DMS153 treated with DMSO at 0.1 percent for 48 hours (cell line): ENCODE data around the gene UTP14A.
"Not testable (repeated sequence)": the region's sequence is repeated elsewhere in the genome, so short reads cannot be mapped to it uniquely, and the experiment has no call there.

Experiments used
- DNase-seq: peaks from one replicate; lab custom pipeline; 2025; ENCODE audit not compliant: unreplicated experiment; lab: John Stamatoyannopoulos, UW

UTP14A gene, protein sequence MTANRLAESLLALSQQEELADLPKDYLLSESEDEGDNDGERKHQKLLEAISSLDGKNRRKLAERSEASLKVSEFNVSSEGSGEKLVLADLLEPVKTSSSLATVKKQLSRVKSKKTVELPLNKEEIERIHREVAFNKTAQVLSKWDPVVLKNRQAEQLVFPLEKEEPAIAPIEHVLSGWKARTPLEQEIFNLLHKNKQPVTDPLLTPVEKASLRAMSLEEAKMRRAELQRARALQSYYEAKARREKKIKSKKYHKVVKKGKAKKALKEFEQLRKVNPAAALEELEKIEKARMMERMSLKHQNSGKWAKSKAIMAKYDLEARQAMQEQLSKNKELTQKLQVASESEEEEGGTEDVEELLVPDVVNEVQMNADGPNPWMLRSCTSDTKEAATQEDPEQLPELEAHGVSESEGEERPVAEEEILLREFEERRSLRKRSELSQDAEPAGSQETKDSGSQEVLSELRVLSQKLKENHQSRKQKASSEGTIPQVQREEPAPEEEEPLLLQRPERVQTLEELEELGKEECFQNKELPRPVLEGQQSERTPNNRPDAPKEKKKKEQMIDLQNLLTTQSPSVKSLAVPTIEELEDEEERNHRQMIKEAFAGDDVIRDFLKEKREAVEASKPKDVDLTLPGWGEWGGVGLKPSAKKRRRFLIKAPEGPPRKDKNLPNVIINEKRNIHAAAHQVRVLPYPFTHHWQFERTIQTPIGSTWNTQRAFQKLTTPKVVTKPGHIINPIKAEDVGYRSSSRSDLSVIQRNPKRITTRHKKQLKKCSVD

DNA sequence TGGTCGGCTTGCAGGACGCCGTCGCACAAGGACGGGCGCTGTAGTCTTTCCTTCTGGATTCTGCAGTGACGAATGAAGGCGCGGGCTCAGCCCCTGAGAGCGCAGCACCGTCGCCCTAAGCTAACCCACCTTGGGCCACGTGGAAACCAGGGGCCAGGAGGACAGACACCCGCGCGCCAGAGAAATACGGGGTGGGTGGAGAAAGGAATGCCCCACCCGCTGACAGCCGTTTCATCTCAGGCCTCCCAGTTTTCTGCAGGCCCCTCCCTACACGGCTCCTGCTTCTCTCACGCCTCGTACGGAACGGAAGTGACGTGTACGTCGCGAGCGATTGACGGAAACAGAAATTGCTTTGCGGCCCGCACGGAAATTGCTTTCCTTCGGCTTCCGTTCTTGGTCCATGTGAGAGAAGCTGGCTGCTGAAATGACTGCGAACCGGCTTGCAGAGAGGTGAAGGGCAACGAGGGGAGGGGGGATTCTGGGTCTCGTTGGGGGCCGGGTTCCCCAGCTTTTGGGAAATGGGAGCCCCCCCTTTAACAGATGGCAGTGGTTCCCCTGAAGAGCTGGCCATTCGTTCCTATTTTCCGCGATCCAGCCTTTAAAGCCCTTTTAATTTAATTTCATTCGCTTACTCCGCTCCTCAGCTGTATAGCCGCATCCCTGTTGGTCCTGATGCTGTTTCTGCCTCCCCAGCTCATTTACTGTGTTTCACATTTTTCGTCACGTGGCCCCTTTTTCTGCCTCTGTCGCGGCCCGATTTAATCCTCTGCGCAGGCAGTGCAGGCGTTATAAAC, at the start of gene UTP14A:
TSS of gene UTP14A (plus strand) at position 378 of the 794 bp plus-strand sequence. CDS start at position 425, 47 bp downstream.
- peak; percentile 84 for DNase-seq

DNA sequence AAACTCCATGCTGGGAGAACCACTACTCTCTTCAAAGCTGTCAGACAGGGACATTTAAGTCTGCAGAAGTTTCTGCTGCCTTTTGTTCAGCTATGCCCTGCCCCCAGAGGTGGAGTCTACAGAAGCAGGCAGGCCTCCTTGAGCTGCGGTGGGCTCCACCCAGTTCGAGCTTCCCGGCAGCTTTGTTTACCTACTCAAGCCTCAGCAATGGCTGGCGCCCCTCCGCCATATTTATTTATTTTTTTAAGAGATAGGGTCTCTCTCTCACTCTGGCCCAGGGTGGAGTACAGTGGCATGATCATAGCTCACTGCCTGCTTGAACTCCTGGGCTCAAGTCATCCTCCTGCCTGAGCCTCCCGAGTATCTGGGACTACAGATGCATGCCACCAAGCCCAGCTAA, 46.8 kb upstream of the UTP14A start:
- not testable (repeated sequence) for DNase-seq

DNA sequence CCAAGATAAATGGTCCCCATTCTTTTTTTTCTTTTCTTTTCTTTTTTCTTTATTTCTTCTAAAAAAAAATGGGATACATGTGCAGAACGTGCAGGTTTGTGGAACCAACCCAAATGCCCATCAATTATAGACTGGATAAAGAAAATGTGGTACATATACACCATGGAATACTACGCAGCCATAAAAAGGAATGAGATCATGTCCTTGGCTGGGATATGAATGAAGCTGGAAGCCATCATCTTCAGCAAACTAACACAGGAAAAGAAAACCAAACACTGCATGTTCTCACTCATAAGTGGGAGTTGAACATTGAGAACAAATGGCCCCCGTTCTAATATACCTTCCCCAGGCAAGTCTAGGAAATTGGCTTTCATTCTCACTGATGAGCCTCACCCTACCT, 39.6 kb upstream of the UTP14A start:
- not testable (repeated sequence) for DNase-seq

DNA sequence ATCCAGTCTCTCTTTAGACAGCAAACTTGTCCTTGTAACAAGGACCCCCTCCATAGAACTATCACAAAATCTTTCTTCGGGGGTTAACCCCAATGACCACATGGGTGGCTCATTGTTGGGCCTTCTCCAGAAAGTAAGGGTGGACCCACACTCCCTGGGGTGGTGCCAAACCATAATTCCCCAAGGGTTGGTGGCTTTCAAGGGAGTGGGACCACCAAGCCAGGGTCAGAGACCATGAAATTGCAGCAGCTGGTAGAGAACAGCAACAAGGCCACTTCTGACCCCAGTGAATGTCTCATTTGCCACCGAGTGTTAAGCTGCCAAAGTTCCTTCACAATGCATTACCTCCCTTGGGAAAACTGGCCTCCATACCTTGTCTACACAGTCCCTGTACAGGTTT, 33.4 kb upstream of the UTP14A start:
- no peak for DNase-seq

DNA sequence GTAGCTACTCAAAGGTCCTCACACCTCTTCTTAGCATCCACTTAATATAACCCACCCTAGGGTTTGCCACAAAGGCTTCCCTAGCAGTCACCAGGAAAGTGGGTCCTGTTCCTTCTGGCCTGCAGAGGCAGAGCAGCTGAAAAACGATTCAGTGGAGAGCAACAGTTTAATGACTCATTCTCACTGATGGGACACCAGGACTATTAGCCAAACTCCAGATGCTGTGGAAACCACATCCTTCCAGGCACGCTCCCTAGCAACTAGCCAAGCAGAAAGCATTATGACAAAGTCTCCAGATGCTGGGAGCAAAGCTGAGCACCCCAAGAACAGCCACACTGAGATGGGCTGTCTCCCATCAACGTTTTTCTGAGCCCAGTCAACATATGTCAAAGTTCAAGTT, 30.3 kb upstream of the UTP14A start:
- no peak for DNase-seq

DNA sequence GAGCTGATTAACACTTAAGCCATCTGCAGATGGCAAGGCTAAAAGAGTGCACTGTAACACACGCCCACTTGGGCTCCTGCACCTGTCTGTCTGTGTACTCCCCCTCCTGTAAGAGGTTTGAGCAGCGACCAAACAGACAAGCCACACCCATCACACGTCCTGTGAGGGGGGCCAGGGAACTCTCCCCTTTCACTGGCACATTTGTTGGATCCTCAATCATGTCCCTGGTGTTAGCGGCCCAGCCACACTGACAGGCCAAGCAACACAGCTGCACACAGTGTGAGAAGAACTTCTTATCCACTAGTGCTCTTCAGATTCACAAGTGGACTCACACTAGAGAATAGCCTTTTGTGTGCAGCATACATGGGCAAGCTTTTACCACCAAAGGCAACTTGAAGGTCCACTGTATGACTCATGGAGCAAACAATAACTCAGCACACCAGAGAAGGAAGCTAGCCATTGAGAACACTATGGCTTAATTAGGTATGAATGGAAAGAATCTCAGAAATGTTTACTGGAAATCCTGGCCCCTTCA, 29.1 kb upstream of the UTP14A start:
- peak; percentile 95 for DNase-seq

DNA sequence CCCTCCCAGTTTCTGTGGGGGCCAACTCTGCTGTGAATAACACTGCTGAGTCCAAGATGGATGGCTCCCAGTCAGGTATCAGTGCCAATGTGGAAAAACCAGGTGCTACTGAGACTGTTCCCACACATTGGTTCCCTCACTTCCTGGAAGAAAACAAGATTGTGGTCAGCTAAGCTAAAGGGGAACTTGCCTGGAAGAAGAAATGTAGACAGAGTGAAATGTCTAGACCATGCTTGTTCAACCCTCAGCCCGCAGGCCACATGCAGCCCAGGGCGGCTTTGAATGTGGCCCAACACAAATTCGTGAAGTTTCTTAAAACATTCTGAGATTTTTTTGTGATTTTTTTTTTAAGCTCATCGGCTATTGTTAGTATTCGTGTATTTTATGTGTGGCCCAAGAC, 28.6 kb upstream of the UTP14A start:
- no peak for DNase-seq

DNA sequence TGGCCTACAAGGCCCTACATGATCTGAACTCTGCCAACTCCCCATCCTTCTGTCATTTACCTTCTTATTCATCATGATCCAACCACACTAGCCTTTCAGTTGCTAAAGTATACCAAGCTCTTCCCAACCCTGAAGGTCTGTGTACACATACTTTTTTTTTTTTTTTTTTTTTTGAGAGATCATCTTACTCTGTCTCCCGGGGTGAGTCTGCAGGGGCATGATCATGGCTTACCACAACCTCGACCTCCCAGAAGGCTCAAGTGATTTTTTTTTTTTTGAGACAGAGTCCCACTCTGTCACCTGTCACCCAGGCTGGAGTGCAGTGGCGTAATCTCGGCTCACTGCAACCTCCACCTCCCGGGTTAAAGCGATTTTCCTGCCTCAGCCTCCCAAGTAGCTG, 5.9 kb upstream of the UTP14A start:
- no peak for DNase-seq

DNA sequence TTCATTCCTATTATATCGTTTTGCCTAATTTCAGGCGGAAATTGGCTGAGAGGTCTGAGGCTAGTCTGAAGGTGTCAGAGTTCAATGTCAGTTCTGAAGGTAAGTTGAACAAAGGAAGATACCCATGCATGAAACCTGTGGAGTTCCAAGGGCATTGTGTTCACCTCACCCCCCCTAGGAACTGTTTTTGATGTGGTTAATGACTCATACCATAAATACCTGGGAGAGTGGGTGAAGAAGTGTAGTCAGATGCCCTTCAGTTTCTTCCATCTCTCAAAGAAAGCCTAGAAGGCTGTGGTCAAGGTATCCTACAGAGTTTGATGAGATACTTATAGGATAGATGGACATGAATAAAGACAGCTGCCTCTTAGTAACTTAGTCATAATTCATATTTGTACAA, 2.7 kb downstream of the UTP14A start:
- no peak for DNase-seq

DNA sequence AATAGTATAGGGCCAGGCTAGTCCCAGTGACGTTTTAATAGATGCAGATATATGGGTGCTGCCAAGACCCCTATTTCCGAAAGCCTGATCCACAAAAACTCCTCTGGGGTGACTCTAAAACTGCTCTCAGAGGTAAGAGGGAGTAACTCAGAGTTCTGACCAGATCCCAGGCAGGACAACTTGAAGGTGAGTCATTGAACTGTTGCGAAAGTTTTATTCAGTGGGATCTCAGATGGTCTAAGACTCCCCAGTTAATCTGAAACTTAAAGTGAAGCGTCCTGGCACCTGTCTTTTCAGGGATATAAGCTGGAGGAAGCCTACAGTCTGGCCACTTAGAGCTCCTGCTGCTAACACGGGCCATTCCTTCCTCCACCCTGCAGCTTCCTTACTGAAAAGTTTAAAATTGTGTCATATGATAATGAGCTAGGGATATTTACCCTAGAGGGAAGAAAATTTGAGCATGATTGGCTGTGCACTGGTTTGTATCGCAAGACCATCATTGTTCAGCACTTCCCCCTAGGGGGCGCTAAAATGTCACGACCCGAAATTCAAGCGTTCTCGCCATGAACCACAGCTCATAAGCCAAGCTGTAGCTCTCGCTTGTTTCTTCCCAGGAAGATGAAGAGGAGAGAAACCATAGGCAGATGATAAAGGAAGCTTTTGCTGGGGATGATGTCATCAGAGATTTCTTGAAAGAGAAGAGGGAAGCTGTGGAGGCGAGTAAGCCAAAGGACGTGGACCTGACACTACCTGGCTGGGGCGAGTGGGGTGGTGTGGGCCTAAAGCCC, 19.5 kb downstream of the UTP14A start:
- peak; percentile 11 for DNase-seq

DNA sequence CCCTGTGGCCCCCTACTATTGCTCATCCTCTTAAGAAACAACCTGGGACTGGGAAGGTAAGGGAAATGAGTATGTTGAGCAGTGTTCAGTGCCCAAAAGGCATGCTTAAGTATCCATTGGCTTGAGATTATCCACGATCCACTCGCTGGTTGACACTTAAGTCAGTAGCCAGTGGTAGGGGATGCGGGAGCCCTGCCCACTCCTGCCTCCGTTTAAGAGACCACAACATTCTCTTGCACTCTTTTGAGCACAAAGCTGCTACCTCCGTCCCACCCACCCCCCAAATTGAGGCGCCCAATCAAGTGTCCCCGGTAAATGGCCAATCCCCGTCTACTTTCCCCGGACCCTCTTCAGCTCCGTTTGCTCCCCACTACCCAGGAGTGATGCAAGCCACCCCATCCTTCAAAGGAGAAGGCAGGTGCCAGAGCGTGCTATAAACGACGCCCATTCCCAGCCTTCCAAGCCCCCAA, 25.0 kb downstream of the UTP14A start:
- DNase-seq, result no peak

DNA sequence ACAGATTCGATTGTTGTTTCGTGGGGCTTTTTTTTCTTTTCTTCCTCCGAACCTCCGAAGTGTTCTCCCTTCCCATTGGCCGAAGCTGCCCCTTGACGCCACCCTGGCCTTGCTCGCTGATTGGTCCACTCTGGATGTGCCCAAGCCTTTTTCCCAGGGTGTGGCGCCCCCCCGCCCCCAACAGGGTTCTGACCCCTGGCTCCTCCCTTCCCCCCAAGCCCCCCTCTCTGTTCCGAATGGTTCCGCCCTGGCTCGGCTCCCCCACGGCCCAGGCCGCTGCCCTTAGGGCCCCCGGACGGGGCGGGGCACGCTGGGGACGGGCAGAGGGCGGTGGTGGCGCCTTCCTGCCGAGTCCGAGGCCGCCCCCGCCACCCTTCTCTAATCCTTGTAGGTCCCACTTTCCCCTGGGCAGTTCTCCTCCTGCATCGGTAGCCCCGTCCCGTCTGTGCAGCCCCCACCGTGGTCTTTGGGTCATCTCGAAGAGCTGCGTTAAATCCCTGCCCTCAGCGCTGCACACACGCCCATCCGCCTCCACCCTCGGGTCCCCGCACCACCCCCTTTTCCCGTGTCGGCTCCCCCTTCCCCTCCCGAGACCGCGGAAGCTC, 25.5 kb downstream of the UTP14A start:
- DNase-seq, result peak; percentile 83

DNA sequence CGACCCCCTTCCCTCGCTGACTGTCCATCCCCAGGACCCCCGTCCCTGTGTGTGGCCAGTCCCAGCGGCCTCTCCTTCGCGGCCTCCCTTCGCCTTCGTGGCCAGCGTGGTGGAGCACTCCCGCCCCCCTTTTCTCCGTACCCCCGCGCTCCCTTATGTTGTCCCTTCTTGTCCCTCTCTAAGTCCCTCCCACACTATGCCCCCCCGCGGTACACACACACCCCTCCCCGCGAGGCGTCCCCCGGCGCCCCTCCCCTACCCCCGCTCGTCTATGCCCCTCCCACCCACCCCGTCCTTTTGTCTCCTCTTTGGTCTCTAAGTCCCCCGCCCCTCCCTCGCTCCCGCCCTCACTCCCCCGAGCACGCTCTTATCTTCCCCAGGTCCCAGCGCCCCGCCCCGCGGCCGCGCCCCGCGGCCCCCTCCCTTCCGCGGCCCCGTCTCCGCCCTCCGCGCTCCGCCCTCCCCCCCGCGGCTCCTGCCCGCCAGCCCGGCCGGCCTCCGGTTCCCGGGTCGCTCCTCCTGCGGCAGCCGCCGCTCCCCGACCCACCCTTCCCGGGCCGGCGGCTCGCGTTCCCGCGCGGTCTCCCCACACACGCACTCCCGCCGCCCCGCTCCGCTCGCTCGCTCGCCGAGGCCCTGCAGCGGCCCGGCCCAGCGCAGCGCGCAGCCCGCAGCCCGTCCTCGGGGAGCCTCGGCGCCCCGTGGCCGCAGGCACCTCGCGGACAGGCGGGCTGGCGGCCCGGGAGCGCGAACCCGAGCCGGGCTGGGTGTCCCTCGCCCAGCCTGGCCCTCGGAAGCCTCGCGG, 26.3 kb downstream of the UTP14A start:
- DNase-seq, result peak; percentile 38

DNA sequence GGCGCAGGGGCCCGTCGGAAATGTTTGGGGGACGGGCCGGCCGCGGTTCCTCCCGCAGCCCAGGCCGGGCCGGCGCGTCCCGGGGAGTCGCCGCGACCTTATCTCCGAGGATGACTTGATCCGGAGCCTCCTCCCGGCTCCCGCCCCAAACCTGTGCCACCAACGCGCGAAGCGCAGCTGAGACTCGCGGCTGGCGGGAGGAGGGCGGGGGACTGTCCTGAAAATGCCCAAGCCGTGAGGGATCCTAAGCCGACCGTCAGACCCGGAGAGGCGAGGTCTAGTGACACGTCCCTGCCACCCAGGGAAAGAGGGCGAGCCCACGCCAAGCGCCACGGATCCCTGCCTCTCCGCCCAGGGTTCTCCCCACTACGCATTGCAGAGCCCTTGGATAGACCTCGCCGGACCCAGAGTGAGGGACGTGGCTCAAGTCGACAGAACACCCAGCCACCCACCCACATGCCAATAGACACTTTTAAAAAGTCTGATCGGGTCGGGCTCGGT, 26.9 kb downstream of the UTP14A start:
- no peak for DNase-seq

DNA sequence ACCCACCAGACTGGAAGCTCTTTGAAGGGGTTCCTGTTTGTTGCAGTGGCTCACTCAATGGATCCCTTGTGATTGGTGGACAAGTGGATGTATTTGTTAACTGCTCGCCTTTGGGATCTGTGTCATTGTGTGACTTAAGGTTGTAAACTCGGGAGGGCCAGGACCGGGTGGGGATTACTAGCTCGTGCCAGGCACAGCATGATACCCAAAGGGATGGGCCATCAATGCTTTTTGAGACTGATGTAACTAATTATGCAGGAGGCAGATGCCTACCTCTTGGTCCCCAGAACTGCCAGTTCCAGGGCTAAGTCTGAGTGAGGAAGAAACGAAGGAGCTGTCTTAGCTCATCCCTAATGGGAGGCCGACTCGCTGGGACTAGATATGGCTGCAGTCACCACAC, 27.7 kb downstream of the UTP14A start:
- DNase-seq, result no peak

DNA sequence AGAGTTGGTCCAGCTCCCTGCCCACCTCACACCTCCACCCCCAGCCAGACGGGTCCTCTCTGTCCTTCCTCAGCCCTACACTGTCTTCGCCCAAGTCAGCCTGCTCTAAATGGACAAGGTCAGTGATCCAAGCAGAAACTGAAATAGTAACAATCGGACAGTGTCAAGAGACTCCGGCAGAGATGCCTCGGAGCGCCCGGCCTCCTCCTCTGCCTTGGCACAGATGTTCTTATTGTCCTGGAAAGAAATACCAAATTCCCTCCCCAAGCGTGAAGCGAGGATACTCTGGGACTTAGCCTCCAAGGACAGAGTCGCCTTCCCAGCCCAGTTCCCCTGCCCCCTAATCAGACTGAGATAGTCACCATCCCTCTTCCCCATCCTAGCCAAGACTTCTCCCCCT, 28.5 kb downstream of the UTP14A start:
- no peak for DNase-seq

DNA sequence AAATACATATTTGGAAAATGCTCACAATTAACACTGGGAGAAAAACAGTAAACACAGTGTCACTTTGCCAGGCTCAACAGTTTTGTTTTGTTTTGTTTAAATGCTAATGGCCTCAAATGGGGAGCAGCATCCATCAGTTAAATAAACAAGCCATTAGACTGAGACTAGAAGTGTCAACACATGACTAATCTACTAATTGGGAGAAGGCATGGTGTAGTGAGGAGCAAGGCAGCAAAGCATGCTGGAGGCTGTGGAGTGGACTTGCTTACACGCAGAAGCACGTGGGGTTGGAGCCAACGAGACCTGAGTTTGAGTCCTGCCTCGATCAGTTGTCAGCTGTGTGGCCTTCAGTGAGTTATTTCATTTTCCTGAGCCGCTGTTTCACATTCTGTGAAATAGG, 29.0 kb downstream of the UTP14A start:
- no peak for DNase-seq

DNA sequence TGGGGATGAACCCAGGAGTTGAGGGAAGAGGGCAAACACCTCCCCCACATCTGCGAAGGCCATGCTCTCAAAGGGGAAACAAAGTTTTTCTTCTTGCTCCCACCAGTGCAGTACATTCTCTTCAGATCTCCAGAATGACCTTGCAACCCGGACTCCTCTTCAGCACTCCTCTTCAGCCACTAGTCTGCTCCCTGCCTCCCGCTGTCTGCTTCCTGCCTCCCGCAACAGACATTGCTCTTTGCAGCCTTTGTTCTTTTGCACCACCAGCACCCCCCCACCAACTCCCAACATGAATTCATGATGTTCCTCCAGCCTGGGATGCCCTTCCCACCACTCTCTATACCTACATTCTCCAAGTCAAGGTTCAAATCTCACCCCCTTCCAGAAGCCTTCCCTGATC, 32.1 kb downstream of the UTP14A start:
- DNase-seq, result no peak

DNA sequence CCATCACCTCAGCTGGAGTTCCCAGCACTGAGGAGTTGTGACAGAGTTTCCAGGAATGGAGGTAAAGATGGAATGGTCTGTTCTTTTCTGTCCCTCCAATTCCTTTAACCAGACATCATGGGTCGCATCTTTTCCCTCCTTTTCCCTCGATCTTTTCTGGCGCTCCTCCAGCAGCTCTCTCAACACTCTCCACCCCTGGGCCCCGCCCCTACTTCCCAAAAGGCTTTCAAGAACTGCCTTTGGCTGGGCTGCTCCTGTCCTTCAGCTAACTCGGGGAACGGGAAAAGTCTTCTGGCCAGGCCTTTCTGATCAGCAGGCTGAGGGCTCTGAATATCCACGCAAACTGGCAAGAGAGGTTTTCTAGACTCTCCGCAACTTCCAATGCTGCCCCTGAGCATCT, 34.0 kb downstream of the UTP14A start:
- DNase-seq, result no peak
